RWPE1 (cell line): ENCODE results near the gene H2AZ2.
"Not testable (repeated sequence)": the region's sequence is repeated elsewhere in the genome, so short reads cannot be mapped to it uniquely, and the experiment has no call there.

Experiments used
- CTCF ChIA-PET: fragments of 350-600 bp; sonication (Branson Sonifier 250); formaldehyde crosslinking; extraction: SDS; loops from one replicate; lab custom pipeline; 2021; lab: Yijun Ruan, JAX
- POLR2A ChIA-PET: fragments of 400-600 bp; formaldehyde crosslinking; extraction: SDS; loops from one replicate; lab custom pipeline; 2020; ENCODE audit warnings: antibody characterized with exemption; ENCODE audit not compliant: low non-redundant PET; lab: Yijun Ruan, JAX
- DNase-seq: peaks from one replicate; pipeline ENCODE4 v3.0.0; 2012; ENCODE audit warnings: low spot score
- H3K27ac ChIP-seq: fragments of 450-650 bp; 2 replicates; pipeline ENCODE4 v1.5.1; 2017
- TF ChIP-seq, protein P1 (sequence below): fragments of 450-650 bp; conservative IDR thresholded peaks from 2 replicates; pipeline ENCODE4 v1.5.1; 2017; ENCODE audit warnings: low read depth, mild to moderate bottlenecking

H2AZ2 gene

DNA sequence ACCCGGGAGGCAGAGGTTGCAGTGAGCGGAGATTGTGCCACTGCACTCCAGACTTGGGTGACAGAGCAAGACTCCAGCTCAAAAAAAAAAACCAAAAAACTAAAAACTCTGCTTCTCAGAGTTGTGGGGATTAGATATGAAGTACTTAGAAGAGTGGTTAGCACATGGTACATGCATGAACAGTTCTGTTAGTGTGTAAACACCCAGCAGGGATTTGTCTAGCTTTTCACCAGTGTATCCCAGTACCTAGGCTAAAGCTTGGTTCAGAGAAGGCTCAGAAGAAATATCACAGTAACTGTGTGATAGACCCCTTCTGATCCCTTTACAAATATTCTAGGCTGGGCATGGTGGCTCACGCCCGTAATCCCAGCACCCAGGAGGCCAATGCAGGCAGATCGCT is 41.9 kb downstream of the H2AZ2 start:
- ChIA-PET CTCF (no interaction called here), POLR2A (no interaction called here)
- TF ChIP-seq, protein P1, sequence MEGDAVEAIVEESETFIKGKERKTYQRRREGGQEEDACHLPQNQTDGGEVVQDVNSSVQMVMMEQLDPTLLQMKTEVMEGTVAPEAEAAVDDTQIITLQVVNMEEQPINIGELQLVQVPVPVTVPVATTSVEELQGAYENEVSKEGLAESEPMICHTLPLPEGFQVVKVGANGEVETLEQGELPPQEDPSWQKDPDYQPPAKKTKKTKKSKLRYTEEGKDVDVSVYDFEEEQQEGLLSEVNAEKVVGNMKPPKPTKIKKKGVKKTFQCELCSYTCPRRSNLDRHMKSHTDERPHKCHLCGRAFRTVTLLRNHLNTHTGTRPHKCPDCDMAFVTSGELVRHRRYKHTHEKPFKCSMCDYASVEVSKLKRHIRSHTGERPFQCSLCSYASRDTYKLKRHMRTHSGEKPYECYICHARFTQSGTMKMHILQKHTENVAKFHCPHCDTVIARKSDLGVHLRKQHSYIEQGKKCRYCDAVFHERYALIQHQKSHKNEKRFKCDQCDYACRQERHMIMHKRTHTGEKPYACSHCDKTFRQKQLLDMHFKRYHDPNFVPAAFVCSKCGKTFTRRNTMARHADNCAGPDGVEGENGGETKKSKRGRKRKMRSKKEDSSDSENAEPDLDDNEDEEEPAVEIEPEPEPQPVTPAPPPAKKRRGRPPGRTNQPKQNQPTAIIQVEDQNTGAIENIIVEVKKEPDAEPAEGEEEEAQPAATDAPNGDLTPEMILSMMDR = no peak
- H3K27ac ChIP-seq = peak overlapping the region; percentile 73
- DNase-seq = no peak

DNA sequence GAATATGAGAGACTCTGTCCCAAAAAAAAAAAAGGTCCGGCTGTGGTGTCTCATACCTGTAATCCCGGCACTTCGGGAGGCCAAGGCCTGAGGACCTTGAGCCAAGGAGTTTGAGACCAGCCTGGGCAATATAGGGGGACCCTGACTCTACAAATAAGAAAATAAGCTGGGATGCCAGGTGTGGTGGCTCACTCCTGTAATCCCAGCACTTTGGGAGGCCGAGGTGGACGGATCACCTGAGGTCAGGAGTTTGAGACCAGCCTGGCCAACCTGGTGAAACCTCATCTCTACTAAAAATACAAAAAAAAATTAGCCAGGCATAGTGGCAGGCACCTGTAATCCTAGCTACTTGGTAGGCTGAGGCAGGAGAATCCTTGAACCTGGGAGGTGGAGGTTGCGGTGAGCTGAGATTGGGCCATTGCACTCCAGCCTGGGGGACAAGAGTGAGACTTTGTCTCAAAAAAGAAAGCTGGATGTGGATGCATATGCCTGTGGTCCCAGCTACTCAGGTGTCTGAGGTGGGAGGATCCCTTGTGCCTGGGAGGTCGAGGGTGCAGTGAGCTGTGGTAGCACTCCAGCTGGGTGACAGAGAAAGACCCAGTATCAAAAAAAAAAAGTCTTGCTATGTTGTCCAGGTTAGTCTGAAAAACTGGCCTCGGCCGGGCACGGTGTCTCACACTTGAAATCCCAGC is 43.9 kb downstream of the H2AZ2 start:
- peak overlapping the region; percentile 73 for H3K27ac ChIP-seq
- not testable (repeated sequence) for DNase-seq
- CTCF ChIA-PET = interaction anchor here (0.6 kb wide), 1 partner anchor 596 kb away, joined by 3 read pairs; no protein-coding TSS in a partner anchor
- POLR2A ChIA-PET = interaction anchor here (0.7 kb wide), 3 partner anchors 28 to 314 kb away, joined by 3 to 5 read pairs (median 3); no protein-coding TSS in a partner anchor

DNA sequence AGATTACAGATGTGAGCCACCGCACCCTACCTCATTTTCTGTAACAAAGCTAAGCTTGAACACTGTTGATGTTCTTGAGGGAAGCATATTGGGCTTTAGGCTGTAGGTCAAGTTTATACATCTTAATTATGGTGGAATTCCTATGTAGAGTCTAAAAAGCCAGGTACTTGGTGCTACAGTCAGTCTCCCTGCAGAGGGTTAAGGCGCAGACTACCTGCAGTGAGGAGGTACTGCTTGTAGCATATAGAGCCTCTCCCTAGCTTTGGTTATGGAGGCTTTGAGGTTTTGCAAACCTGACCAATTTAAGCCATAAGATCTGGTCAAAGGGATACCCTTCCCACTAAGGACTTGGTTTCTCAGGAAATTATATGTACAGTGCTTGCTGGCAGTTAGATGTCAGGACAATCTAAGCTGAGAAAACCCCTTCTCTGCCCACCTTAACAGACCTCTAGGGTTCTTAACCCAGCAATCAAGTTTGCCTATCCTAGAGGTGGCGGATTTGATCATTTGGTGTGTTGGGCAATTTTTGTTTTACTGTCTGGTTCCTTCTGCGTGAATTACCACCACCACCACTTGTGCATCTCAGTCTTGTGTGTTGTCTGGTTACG is 45.4 kb downstream of the H2AZ2 start:
- peak overlapping the region; percentile 68 for H3K27ac ChIP-seq
- POLR2A ChIA-PET = interaction anchor here (0.6 kb wide), 1 partner anchor 92 kb away, joined by 6 read pairs; no protein-coding TSS in a partner anchor
- DNase-seq = no peak
- CTCF ChIA-PET = interaction anchor here (0.7 kb wide), 2 partner anchors 51 to 167 kb away, joined by 3 read pairs; no protein-coding TSS in a partner anchor
- TF ChIP-seq, protein P1 = no peak

DNA sequence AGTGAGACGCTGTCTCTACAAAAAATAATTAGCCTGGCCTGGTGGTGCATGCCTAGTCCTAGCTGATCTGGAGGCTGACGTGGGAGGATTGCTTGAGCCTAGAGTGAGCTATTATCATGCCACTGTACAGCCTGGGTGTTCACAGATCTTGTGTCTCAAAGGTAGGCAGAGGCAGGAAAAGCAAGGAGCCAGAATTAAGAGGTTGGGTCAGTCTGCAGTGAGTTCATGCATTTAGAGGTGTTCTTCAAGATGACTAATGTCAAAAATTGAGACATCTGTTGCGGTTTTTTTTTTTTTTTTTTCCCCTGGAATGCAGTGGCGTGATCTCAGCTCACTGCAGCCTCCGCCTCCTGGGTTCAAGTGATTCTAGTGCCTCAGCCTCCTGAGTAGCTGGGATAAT is 46.0 kb downstream of the H2AZ2 start:
- H3K27ac ChIP-seq = peak overlapping the region; percentile 68
- ChIA-PET POLR2A (interaction anchor here (0.6 kb wide), 1 partner anchor 92 kb away, joined by 6 read pairs; no protein-coding TSS in a partner anchor), CTCF (interaction anchor here (0.7 kb wide), 2 partner anchors 51 to 166 kb away, joined by 3 read pairs; no protein-coding TSS in a partner anchor)
- DNase-seq = peak; percentile 43
- TF ChIP-seq, protein P1 = no peak

DNA sequence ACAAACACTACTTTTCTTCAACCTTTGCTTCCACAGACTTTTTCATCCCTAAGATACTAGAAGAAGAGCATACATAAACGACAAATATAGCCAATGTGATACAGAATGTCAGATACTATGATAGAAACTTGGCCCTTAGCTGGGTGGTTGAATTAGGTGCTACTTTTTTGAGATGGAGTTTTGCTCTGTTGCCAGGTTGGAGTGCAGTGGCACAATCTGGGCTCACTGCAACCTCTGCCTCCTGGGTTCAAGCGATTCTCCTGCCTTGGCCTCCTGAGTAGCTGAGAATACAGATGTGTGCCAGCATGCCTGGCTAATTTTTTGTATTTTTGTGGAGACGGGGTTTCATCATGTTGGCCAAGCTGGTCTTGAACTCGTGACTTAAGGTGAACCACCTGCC is 47.9 kb downstream of the H2AZ2 start:
- CTCF ChIA-PET = no interaction called here
- POLR2A ChIA-PET = no interaction called here
- no peak for DNase-seq

DNA sequence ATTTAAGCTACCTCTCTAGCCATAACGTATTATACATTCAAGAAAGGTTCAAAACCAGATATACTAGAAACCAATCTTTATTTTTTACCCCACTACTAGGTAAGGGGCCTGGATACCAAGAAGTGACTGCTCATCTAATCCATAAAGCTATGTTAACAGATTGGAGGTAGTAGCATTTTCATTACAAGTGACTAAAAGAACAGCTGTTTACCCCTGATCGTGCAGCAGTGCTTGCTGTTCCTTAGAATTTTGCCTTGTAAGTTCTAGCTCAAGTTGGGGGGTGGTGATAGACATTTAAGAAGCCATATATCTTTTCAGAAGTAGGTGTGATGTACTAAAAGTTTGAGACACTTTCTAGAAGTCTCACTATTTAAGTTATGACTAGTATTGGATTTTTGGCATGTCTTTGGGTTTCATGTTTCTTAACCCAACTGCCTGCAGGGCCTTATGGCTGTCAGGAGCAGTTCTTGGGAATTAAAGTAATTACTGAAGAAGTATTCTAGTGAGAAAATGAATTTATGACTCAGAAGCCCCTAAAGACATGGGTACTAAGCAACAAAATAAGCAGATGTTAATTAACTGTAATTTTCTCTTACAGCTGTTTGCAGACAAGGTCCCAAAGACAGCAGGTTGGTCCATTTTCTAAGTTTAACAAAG is 49.1 kb downstream of the H2AZ2 start:
- H3K27ac ChIP-seq = peak overlapping the region; percentile 99
- no peak for DNase-seq
- TF ChIP-seq, protein P1 = no peak
- ChIA-PET CTCF (interaction anchor here (0.6 to 0.8 kb wide), 4 partner anchors 49 to 991 kb away, joined by 3 to 8 read pairs (median 4); no protein-coding TSS in a partner anchor), POLR2A (interaction anchor here (0.8 kb wide), 1 partner anchor 49 kb away, joined by 3 read pairs; no protein-coding TSS in a partner anchor)

More for the DNA sequence above, 47.9 kb downstream of the H2AZ2 start:
- peak overlapping the region; percentile 61 for H3K27ac ChIP-seq
- TF ChIP-seq, protein P1 = no peak
